ENCODE data around the gene BAX. TPM values are rescaled to one million over a fixed set of nuclear protein-coding genes. Genes with fewer than 3 reads are reported as not detected.
"Not testable (repeated sequence)": the region's sequence is repeated elsewhere in the genome, so short reads cannot be mapped to it uniquely, and the experiment has no call there.

The BAX gene
- polyA plus RNA-seq, 1 donor (not counting 4 experiments of a cell fraction or from before 2014, with no cell fraction given), result 113 TPM

DNA sequence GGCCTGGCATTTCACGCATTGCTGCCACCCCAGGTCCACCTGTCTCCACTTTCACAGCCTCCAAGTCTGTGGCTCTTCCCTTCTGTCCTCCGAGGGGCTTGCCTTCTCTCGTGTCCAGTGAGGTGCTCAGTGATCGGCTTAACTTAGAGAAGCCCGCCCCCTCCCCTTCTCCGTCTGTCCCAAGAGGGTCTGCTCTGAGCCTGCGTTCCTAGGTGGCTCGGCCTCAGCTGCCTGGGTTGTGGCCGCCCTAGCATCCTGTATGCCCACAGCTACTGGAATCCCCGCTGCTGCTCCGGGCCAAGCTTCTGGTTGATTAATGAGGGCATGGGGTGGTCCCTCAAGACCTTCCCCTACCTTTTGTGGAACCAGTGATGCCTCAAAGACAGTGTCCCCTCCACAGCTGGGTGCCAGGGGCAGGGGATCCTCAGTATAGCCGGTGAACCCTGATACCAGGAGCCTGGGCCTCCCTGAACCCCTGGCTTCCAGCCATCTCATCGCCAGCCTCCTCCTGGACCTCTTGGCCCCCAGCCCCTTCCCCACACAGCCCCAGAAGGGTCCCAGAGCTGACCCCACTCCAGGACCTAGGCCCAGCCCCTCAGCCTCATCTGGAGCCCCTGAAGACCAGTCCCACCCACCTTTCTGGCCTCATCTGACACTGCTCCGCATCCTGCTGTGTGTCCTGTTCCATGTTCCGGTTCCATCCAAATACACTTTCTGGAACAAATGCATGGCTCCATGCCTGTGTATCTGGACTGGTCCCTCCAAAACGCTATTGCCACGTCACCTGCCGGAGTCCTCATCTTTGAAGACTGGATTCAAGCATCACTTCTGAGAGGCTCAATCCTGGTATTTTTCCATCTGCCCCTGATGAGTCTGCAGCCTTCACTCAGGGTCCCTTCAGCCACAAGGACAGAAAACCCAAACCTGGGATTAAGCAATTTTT, 31.9 kb upstream of the BAX start:
- H2AFZ ChIP-seq (ENCODE audit: control insufficient read depth, low read length), result no peak overlapping the region
- no peak for FAIRE-seq
- no peaks in the 10 kb centered on the region for H3K79me2 ChIP-seq (ENCODE audit: control insufficient read depth, insufficient read depth, low read length)
- no peak overlapping the region for H3K27ac ChIP-seq (ENCODE audit: control insufficient read depth, insufficient read depth, low read length)
- H3K4me3 ChIP-seq (ENCODE audit: control insufficient read depth in 2 of 3, extremely low read depth in 1 of 3, insufficient read depth in 2 of 3, low read depth in 1 of 3, low read length in 3 of 3), result no peak overlapping the region
- H3K9me1 ChIP-seq (ENCODE audit: control insufficient read depth, extremely low read depth, insufficient read depth, low read length), result no peaks in the 10 kb centered on the region
- H3K4me2 ChIP-seq (ENCODE audit: control insufficient read depth, extremely low read depth, insufficient read depth, low read depth, low read length), result no peak overlapping the region
- TF ChIP-seq EZH2 (IDR thresholded peaks at IDR 0.05; ENCODE audit: low read length), result no peak
- H3K9me3 ChIP-seq (ENCODE audit: control insufficient read depth, low read depth, low read length), result no peaks in the 10 kb centered on the region
- H3K4me1 ChIP-seq (ENCODE audit: control insufficient read depth, extremely low read depth, insufficient read depth, low read length), result peaks cover 15% of the 10 kb centered on the region
- dilution Hi-C loops (cut with MboI; ENCODE audit: extremely low pct_ligation_motif_present, low sequenced_read_pairs), result no loop called here
- H3K27me3 ChIP-seq (ENCODE audit: control insufficient read depth, extremely low read depth, insufficient read depth, low read length), result no peaks in the 10 kb centered on the region
- H4K20me1 ChIP-seq (ENCODE audit: control insufficient read depth, extremely low read depth, insufficient read depth, low read length), result no peaks in the 10 kb centered on the region
- H3K36me3 ChIP-seq (ENCODE audit: control insufficient read depth in 2 of 2, extremely low read depth in 1 of 2, insufficient read depth in 2 of 2, low read length in 2 of 2), result peaks cover 13 to 18% of the 10 kb centered on the region in 2 experiments
- no peak for DNase-seq (ENCODE audit: low read depth, low spot score)
- H3K9ac ChIP-seq (ENCODE audit: control insufficient read depth, extremely low read depth, insufficient read depth, low read length), result no peak overlapping the region

DNA sequence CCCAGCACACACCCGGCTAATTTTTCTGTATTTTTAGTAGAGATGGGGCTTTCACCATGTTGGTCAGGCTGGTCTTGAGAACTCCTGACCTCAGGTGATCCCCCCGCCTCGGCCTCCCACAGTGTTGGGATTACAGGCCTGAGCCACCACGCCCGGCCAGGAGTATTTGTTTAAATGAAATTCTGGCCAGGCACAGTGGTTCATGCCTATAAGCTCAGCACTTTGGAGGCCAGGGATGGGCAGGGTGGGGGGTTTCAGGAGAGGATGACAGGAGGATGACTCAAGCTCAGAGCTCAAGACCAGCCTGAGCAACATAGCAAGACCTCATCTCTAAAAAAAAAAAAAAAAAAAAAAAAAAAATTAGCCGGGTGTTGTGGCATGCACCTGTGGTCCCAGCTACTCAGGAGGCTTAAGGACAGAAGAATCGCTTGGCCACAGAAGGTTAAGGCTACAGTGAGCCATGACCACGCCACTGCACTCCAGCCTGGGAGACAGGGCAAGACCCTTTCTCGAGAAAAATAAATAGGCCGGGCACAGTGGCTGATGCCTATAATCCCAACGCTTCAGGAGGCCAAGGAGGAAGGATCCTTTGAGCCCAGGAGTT, 29.3 kb upstream of the BAX start:
- peak; percentile 88 for DNase-seq (ENCODE audit: low read depth, low spot score)
- peaks cover 15% of the 10 kb centered on the region for H3K4me1 ChIP-seq (ENCODE audit: control insufficient read depth, extremely low read depth, insufficient read depth, low read length)
- FAIRE-seq, result no peak
- TF ChIP-seq EZH2 (IDR thresholded peaks at IDR 0.05; ENCODE audit: low read length), result no peak
- TF ChIP-seq, protein P1, sequence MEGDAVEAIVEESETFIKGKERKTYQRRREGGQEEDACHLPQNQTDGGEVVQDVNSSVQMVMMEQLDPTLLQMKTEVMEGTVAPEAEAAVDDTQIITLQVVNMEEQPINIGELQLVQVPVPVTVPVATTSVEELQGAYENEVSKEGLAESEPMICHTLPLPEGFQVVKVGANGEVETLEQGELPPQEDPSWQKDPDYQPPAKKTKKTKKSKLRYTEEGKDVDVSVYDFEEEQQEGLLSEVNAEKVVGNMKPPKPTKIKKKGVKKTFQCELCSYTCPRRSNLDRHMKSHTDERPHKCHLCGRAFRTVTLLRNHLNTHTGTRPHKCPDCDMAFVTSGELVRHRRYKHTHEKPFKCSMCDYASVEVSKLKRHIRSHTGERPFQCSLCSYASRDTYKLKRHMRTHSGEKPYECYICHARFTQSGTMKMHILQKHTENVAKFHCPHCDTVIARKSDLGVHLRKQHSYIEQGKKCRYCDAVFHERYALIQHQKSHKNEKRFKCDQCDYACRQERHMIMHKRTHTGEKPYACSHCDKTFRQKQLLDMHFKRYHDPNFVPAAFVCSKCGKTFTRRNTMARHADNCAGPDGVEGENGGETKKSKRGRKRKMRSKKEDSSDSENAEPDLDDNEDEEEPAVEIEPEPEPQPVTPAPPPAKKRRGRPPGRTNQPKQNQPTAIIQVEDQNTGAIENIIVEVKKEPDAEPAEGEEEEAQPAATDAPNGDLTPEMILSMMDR (optimal IDR thresholded peaks at IDR 0.05 in 1 of 3, IDR thresholded peaks at IDR 0.05 in 1 of 3, conservative IDR thresholded peaks at IDR 0.05 in 1 of 3; ENCODE audit: extremely low read depth in 1 of 3, insufficient read depth in 2 of 3, low read length in 3 of 3), result no peak
- no peaks in the 10 kb centered on the region for H3K9me3 ChIP-seq (ENCODE audit: control insufficient read depth, low read depth, low read length)
- no peak overlapping the region for H3K4me2 ChIP-seq (ENCODE audit: control insufficient read depth, extremely low read depth, insufficient read depth, low read depth, low read length)
- H4K20me1 ChIP-seq (ENCODE audit: control insufficient read depth, extremely low read depth, insufficient read depth, low read length), result no peaks in the 10 kb centered on the region
- peak overlapping the region; percentile 90 for H3K27ac ChIP-seq (ENCODE audit: control insufficient read depth, insufficient read depth, low read length)
- dilution Hi-C loops (cut with MboI; ENCODE audit: extremely low pct_ligation_motif_present, low sequenced_read_pairs), result no loop called here
- peak overlapping the region; percentile 49 for H3K9ac ChIP-seq (ENCODE audit: control insufficient read depth, extremely low read depth, insufficient read depth, low read length)
- no peak overlapping the region for H2AFZ ChIP-seq (ENCODE audit: control insufficient read depth, low read length)
- peaks cover 2 to 8% of the 10 kb centered on the region in 2 experiments for H3K36me3 ChIP-seq (ENCODE audit: control insufficient read depth in 2 of 2, extremely low read depth in 1 of 2, insufficient read depth in 2 of 2, low read length in 2 of 2)
- H3K27me3 ChIP-seq (ENCODE audit: control insufficient read depth, extremely low read depth, insufficient read depth, low read length), result no peaks in the 10 kb centered on the region
- H3K79me2 ChIP-seq (ENCODE audit: control insufficient read depth, insufficient read depth, low read length), result no peaks in the 10 kb centered on the region
- H3K9me1 ChIP-seq (ENCODE audit: control insufficient read depth, extremely low read depth, insufficient read depth, low read length), result no peaks in the 10 kb centered on the region
- no peak overlapping the region for H3K4me3 ChIP-seq (ENCODE audit: control insufficient read depth in 2 of 3, extremely low read depth in 1 of 3, insufficient read depth in 2 of 3, low read depth in 1 of 3, low read length in 3 of 3)

DNA sequence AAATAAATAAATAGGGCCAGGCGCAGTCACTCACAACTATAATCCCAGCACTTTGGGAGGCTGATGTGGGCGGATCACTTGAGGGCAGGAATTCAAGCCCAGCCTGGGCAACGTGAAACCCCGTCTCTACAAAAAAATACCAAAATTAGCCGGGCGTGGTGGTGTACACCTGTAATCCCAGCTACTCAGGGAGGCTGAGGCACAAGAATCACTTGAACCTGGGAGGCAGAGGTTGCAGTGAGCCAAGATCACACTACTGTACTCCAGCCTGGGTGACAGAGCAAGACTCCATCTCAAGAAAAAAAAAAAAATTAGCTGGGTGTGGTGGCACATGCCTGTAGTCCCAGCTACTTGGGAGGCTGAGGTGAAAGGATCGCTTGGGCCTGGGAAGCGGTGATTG, 28.8 kb upstream of the BAX start:
- H3K36me3 ChIP-seq (ENCODE audit: control insufficient read depth in 2 of 2, extremely low read depth in 1 of 2, insufficient read depth in 2 of 2, low read length in 2 of 2); H3K9me1 ChIP-seq (ENCODE audit: control insufficient read depth, extremely low read depth, insufficient read depth, low read length); H2AFZ ChIP-seq (ENCODE audit: control insufficient read depth, low read length); H3K4me3 ChIP-seq (ENCODE audit: control insufficient read depth in 2 of 3, extremely low read depth in 1 of 3, insufficient read depth in 2 of 3, low read depth in 1 of 3, low read length in 3 of 3); H3K27me3 ChIP-seq (ENCODE audit: control insufficient read depth, extremely low read depth, insufficient read depth, low read length); dilution Hi-C loops (cut with MboI; ENCODE audit: extremely low pct_ligation_motif_present, low sequenced_read_pairs); H3K4me2 ChIP-seq (ENCODE audit: control insufficient read depth, extremely low read depth, insufficient read depth, low read depth, low read length); H4K20me1 ChIP-seq (ENCODE audit: control insufficient read depth, extremely low read depth, insufficient read depth, low read length); DNase-seq (ENCODE audit: low read depth, low spot score); H3K79me2 ChIP-seq (ENCODE audit: control insufficient read depth, insufficient read depth, low read length); FAIRE-seq; H3K9me3 ChIP-seq (ENCODE audit: control insufficient read depth, low read depth, low read length): not testable (repeated sequence)
- peak overlapping the region; percentile 70 for H3K9ac ChIP-seq (ENCODE audit: control insufficient read depth, extremely low read depth, insufficient read depth, low read length)
- H3K27ac ChIP-seq (ENCODE audit: control insufficient read depth, insufficient read depth, low read length), result peak overlapping the region; percentile 90
- H3K4me1 ChIP-seq (ENCODE audit: control insufficient read depth, extremely low read depth, insufficient read depth, low read length), result peaks cover 15% of the 10 kb centered on the region

All from keratinocyte (primary cell).